ENCODE data around the gene RTN4R.

GRCh38 chr22:20251491-20251890 is 16.6 kb downstream of the RTN4R start:
- TF ChIP-seq CTCF (IDR thresholded peaks at IDR 0.05; ENCODE audit: borderline replicate concordance, extremely low read depth, low read length, poor library complexity, severe bottlenecking) (no peak), EZH2 (IDR thresholded peaks at IDR 0.05; ENCODE audit: borderline replicate concordance, low read depth, low read length, severe bottlenecking) (no peak)

All from DND-41 (cell line).